ENCODE data around the gene F13B.
"Not testable (repeated sequence)": the region's sequence is repeated elsewhere in the genome, so short reads cannot be mapped to it uniquely, and the experiment has no call there.

F13B gene, protein sequence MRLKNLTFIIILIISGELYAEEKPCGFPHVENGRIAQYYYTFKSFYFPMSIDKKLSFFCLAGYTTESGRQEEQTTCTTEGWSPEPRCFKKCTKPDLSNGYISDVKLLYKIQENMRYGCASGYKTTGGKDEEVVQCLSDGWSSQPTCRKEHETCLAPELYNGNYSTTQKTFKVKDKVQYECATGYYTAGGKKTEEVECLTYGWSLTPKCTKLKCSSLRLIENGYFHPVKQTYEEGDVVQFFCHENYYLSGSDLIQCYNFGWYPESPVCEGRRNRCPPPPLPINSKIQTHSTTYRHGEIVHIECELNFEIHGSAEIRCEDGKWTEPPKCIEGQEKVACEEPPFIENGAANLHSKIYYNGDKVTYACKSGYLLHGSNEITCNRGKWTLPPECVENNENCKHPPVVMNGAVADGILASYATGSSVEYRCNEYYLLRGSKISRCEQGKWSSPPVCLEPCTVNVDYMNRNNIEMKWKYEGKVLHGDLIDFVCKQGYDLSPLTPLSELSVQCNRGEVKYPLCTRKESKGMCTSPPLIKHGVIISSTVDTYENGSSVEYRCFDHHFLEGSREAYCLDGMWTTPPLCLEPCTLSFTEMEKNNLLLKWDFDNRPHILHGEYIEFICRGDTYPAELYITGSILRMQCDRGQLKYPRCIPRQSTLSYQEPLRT

DNA sequence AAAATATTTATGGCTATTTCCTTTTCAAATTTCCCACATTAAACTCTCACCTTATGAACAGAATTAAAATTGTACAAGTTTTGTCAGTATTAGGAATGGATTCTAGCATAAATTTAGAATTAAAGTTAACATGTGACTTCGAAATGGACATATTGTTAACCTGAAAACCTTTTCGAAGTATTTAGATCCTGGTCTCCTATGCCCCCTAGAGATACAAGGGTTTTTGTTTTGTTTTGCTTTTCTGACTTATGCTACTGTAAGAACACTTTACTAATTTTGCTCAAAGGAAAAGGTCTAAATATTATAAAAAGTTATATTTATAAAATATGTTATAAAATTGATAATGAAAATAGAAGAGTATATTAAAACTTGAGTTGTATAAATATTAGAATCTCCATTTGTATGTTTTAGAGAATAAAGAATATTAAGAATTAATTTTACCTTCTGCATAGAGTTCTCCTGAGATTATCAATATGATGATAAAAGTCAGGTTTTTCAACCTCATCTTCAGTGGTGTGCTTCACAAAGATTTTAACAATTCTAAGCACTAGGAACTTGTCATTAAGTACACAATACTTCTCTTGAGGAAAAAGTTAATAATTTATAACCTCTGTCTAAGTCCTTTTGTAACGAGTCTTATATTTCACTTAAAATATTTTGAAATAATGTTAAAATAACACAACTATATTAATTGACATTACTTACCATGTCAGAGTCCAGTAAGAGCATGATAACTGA, at the start of gene F13B:
TSS of gene F13B (minus strand) at position 542 of the 738 bp plus-strand sequence. CDS start at position 505, 37 bp downstream.
- no peak for DNase-seq

DNA sequence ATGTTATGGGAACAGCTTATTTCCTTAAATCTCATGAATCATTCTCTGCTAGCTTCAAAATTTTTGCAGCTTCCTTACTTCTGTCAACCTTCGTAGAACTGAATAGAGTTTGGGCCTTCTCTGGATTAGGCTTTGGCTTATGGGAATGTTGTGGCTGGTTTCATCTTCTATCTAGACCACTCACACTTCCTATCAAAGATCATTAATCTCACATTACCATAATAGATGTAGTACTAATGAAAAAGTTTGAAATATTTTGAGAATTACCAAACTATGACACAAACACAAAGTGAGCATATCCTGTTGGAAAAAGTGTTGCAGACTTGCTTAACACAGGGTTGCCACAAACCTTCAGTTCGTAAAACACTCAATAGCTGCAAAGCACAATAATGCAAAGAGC, 49.1 kb upstream of the F13B start:
- no peak for DNase-seq

DNA sequence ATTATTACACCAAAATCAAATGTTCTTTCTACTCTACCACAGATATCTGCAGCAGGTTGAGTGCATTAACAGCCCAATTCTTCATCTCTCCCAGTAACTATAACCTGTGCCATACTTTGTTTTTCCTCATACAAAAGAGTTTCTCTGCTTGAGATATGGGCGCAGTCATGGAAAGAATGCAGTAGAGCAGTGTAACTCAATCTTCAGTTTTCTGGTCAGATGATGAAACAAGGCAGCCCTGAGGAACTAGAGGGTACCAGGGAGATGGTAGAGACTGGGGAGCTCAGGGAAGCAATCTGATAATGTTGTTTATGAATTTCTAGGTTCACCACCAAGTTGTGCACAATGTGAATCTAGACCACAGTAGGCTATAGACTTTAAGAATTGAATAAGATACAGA, 39.8 kb upstream of the F13B start:
- no peak for DNase-seq

DNA sequence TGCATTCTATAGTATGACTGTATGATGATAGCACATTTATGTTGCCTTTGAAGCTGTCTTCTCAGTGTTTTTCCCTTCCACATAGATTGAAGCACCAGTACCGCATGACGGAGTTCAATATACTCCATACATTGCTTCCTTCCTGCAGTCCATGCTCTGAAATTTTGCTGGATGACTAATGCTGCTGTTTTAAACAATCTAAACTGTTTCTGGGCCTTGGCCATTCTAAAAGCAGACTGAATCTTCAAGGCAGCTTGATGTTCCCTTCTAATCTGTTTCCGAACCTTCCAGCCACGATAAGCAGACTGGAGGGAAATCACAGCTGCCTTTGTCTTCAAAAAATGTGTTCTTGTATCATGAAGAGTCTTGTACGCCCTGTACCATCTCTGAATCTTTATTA, 36.2 kb upstream of the F13B start:
- no peak for DNase-seq

DNA sequence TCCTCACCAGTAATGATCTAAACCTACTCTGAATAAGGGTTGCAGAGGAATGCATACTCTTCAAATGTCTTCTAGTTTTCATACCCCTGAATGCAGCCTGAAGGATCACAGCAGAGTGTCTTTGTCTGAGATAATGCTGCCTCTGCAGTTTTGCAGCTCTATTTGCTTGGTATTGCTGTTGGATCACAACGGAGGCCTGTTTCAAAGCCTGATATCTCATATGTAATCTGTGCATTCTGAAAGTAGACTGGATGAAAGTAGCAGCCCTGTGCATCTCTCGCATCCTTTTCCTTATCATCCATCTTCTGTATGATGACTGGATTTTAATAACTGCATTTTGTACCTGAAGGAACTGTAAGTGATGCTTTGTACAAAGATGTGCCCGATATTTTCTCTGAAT, 34.9 kb upstream of the F13B start:
- DNase-seq = no peak

DNA sequence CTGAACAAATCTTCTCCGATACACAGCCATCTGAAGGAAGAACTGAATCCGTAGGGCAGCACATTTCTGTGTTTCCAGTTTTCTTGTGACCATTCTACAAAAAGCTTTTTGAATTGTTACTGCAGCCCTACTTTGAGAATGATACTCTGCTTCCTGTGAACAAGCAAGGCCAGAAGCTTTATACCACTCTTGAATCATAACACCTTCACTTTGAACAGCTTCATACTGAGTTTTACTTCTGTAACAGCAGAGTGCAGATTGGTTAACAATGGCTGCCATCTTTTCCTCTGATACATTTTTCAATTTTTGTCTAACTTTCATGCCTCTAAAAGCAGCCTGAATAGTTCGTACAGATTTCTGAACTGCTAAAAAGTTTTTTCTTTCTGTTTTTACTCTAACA, 33.6 kb upstream of the F13B start:
- no peak for DNase-seq

DNA sequence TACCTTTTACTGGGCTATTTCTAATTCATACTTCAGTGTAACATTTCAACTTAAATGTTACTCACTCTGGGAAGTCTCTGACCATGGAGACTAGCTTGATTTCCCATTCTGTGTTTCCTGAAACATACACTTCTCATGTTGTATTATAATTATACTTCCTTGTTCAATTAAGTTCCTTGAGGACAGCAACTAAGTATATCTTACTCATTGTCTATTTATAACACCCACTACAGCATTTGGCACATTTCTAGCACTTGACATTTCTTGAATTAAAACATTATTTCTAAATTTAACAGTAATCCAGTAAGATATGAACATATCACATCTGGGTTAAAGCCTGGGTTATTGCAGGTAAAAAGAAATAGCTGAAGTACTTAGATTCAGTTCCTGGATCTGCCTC, 32.4 kb upstream of the F13B start:
- DNase-seq = no peak

DNA sequence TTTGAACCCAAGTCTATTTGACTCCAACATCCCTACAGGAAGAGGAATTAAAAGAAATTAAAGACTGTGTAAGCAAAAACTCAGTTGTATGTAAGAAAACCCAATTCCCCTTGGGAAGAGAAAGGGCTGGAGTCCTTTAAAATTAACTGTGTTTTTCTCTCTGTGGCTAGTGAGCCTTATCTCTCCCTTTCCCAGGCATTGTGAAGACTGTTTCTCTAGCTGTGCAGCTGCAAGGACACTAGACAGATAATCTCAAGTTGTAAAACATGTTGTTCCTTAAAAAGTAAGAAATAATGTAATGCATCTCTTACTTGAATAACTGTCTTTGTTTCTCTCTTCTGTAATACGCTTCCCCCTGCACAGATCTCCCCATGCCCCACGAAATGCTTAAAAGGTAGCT, 29.9 kb upstream of the F13B start:
- not testable (repeated sequence) for DNase-seq

DNA sequence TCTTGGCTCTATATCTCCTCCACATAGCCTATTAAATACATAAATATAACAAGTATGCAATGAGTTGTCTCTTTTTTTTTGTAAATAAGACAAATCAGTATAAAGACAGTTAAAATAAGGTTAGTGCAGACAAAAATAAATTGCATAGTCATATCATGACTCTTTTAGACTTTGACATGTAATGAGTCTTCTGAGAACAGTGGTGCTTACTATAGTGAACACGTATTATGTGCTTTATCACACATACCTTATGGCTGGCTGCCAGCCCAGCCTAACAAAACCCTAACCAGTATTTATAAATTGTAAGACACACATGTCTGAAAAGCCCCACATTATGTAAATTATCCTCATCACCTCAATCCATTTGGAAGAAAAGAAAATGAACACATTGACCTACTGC, 29.1 kb upstream of the F13B start:
- DNase-seq = no peak

DNA sequence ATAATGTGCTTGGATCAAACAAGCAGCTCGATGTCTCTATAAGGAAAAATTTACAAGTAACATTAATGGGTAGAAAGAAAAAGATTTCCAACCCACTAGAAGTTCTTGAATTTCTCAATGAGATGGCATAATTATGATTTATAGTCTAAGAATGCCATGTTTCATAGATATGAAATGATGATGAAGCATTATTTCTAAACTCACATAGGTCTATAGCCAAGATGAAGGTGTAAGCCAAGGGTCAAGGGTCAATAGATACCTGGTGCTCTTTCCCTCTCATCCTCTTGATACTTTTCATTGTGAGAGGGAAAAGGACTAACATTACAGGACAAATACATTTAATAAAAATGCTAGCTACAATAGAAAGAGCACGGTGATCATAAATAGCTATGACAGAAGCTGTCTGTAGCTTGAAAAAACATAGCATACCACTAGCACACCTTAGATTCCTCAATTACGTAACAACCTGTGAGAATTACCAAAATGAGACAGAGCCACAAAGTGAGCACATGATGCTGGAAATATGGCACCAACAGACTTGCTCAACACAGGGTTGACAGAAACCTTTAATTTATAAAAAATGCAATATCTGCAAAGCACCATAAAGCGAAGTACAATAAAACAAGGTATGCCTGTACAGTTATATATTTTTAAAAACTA, 26.3 kb upstream of the F13B start:
- DNase-seq = no peak

DNA sequence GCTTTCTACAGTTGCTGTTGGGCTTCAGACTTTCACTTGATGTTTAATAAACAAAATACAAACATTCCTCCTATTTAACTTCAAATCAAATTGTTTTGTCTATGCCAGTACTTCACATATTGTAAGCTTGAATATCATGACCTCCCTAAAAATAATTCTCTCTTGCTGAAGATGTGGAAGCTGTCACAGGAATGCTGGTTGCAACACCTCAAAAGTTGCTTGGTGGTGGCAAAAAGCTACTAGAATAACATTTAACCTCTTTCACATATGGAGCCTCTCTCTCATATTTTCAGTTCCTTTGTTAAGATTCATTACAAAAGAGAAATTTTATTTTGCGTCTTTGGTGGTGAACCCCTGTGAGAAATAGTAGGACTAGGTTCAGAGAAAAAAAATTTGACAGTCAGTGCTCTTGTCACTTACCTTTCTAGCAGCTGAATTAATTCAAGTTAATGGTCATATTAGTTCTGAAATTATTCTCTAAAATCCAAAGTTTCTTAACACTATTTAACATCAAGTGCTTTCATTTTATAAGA, 25.5 kb upstream of the F13B start:
- DNase-seq = no peak

DNA sequence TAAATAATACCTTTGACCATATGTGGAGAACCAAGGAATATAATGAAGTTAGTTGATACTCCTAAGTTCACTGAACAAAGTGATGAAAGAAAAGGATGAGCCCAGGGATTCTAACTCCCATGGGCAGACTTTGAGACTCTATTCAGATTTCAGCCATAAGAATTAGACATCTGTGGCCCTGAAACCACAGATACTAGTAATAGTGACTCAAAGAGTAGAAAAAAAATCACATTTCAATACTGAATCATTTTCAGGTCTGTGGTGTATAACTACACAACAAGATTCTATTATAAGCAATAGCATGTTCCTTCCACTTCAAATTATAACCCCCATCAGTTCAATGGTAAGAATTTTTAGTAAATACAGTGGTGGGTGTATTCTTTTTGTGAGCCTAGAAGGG, 16.4 kb upstream of the F13B start:
- no peak for DNase-seq

DNA sequence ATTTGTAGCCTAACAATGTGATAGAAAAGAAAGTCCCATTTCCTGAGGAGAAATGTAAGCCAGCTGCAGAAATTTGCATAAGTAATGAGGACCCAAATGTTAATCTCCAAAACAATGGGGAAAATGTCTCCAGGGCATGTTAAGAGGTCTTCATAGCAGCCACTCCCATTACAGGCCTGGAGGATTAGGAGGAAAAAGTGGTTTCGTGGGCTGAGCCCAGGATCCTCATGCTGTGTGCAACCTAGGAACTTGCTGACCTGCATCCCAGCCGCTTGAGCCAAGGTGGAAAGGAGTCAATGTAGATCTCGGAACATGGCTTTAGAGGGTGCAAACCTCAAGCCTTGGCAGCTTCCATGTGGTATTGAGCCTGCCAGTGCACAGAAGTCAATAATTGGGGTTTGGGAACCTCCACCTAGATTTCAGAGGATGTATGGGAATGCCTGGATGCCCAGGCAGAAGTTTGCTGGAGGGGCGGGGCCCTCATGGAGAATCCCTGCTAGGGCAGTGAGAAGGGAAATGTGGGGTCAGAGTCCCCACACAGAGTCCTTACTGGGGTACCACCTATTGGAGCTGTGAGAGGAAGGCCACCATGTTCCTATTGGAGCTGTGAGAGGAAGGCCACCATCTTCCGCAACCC, 14.2 kb upstream of the F13B start:
- DNase-seq = no peak

DNA sequence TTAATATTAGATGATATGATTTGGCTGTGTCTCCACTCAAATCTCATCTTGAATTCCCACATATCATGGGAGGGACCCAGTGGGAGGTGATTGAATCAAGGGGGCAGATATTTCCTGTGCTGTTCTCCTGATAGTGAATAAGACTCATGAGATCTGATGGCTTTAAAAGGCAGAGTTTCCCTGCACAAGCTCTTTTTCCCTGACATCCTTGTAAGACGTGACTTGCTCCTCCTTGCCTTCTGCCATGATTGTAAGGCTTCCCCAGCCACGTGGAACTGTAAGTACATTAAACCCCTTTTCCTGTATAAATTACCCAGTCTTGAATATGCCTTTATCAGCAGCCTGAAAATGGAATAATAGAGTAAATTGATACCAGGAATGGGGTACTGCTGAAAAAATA, 13.3 kb upstream of the F13B start:
- no peak for DNase-seq

DNA sequence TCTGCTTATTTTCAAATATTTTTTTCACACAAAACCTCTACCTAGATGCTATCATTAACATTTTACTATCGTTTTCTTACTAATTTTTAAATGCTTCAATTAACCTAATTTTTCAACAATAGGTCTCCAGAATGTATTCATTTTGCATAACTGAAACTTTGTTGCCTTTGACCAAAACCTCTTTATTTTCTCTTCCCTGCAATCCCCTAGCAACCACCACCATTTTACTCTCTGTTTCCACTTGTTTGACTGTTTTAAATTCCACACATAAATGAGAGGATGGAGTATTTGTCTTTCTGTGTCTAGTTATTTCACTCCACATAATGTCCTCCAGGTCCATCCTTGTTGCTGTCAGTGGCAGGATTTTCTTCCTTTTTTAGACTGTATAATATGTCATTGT, 9.5 kb upstream of the F13B start:
- DNase-seq = no peak

DNA sequence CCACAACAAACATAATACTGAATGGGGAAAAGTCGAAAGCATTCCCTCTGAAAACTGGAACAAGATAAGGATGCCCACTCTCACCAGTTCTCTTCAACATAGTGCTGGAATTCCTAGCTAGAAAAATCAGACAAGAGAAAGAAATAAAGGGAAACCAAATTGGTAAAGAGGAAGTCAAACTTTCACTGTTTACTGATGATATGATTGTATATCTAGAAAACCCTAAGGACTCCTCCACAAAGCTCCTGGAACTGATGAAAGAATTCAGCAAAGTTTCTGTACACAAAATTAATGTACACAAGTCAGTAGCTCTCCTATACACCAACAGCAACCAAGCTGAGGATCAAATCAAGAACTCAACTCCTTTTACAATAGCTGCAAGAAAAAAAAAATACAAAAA, 6.9 kb upstream of the F13B start:
- no peak for DNase-seq

DNA sequence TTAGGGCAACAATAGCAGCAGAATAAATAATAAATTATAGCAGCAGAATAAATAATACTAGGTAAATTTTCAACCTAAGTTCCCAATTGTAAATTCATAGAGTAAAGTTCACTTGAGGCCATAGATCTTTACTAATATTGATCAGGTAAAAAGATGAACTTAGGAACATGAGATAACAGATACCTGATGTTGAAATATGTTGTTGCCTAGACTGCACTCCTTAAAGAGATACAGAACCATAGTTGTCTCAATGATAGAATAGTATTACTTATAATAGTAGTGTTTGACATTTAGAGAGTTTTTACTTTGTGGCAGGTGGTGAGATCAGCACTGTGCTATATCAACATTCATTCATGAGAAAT, 378 bp upstream of the F13B start:
- no peak for DNase-seq

DNA sequence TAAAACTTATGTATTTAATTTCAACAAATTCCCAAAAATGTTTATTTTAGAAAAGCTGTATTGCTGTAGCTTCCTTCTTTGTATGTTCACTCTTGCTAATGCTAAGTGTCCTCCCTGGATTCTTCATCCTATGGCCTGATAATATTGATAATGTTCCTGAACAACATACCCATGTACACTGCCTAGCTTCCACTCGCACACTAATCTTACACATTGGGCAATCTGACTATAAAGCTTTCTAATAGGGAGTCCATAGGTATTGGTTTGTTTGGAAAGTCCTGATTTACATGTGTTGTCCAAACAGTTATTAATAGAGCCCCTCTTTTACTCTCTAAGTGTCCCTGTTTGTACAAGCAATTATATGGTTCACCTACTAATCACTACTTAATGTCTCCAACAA, 783 bp downstream of the F13B start:
- no peak for DNase-seq

DNA sequence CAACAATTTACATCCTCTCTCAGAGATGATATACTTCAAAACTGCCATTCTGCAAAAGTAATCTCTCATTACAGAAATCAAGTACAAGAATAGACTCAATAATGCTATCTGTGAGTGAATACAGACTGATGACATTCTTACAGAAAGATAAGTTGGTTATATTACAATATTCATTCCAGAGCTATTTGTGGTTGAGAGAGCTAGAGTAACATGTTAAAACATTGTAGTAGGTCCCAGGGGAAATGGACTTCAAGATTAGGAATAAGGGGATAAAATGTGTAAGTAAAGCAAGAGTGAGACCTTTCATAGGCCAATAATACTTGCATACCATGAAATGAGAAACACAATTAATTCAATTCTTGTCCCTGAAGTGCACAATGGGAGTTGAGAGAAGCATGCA, 1.5 kb downstream of the F13B start:
- no peak for DNase-seq

DNA sequence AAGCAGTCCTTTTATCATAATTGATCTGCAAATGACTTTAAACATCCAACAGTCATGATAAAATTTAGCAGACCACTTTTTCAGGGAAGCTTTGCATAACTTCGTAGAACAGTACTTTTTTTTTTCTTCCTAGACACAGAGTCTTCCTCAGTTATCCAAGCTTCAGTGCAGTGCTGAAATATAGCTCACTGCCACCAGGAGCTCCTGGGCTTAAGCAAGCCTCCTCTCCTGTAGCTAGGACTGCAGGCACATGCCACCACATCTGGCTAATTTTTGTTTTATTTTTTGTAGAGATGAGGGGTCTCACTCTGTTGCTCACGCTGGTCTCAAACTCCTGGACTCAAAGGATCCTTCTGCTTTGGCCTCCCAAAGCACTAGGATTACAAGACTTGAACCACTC, 3.8 kb downstream of the F13B start:
- DNase-seq = no peak

DNA sequence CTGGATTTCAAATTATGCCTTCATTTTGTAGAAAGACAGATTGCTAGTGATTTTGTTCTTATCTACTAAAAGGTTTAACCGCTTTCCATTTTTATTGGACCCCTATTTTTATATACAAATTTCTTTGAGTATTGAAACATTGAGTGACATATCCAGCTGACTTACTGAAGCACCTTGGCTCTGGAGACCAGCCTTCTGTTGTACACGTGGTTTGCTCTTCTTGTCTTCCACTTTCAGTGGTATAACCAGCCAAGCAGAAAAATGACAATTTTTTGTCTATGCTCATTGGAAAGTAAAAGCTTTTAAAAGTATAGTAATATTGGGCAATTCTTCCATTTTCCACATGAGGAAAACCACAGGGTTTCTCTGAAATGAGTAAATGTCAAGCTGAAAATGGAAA, 4.4 kb downstream of the F13B start:
- DNase-seq = no peak

DNA sequence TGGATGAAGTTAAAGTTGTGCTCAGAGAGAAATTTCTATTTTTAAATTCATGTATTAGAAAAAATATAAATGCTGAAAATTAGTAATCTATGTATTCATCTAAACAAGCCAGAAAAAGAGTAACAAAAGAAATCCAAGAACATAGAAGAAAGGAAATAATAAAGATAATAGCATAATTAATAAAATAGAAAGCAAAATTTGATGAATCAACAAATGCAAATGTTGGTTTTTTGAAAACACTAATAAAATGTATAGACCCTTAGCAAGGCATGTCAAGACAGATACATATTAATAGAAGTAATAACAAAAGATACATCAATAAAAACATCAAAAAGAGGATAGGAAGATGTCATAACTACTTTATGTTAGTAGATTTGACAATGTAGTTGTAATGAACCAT, 18.0 kb downstream of the F13B start:
- no peak for DNase-seq
